ENCODE data around the gene COMMD1.

- TF ChIP-seq CTCF (IDR thresholded peaks at IDR 0.05; ENCODE audit: low read length) = no peak
- TF ChIP-seq EZH2 (optimal IDR thresholded peaks at IDR 0.05; ENCODE audit: low read depth, low read length) = no peak
- no peak for TF ChIP-seq EZH2phosphoT487 (IDR thresholded peaks at IDR 0.05; ENCODE audit: low read length)
Measured at GRCh38 chr2:62013641-62014040, 108.2 kb downstream of the COMMD1 start.
